Islet precursor cell (in vitro differentiated cells): Measurements from ENCODE around the gene SLC16A11.
A peak's percentile ranks its signal among the peaks of the same experiment; 100 is the strongest.
"Not testable (repeated sequence)": the region's sequence is repeated elsewhere in the genome, so short reads cannot be mapped to it uniquely, and the experiment has no call there.

ENCODE experiments used
- DNase-seq: peaks from one replicate; pipeline ENCODE4 v3.0.0-alpha.2; 2018

SLC16A11 gene

DNA sequence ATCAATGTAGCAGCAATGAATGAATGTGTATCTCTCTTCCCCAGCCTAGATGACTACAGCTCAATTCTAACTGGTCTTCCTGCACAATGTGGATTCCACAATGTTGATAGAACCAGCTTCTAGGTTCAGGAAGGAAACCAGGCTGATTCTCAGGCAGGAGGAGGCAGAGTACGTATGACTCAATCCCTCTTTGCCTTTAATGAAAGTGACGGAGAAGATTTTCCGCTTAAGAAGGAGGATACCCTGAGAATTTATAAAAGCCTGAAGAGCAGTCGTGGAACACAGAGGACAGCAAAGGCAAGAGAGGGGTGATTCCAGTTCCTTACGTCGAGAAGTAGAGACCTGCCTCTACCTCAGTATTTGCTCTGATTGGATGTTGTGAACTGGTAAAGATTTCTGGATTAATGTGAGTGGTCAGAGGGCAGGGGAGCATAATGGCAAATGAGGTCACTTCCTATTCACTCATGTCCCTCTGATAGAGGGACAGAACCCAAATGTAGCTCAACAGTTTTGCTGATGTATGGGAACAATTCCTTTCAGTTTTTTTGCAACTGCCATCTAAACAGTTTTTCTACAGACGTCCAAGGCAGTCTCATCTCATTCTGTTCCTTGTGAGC is 15.0 kb upstream of the SLC16A11 start:
- no peak for DNase-seq

DNA sequence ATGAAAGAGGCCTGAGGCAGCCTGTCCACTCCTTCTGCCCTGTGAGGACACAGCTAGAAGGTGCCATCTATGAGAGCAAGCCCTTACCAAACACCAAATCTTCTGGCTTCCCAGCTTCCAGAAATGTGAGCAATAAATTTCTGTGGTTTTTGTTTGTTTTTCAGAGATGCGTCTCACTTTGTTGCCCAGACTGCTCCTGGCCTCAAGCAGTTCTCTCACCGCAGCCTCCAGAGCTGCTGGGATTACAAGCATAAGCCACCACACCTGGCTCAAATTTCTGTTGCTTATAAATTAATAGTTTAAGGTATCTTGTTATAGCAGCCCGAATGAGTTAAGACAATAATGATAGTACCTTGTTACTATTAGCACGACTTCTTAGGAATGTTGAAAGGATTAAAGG is 12.5 kb upstream of the SLC16A11 start:
- no peak for DNase-seq

DNA sequence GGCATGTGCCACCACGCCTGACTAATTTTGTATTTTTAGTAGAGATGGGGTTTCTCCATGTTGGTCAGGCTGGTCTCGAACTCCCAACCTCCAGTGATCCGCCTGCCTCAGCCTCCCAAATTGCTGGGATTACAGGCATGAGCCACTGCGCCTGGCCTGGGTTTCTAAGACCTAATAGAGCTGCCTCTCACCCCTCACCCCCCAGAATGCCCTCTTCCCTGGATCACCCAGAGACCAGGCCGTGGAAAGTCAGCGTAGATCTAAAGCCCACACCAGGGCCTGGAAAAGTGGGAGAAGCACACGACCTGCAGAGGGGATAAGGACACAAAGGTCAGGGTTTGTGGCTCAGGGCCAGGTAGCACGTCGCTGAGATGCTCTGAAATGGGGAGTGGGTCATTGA is 6.7 kb upstream of the SLC16A11 start:
- not testable (repeated sequence) for DNase-seq

DNA sequence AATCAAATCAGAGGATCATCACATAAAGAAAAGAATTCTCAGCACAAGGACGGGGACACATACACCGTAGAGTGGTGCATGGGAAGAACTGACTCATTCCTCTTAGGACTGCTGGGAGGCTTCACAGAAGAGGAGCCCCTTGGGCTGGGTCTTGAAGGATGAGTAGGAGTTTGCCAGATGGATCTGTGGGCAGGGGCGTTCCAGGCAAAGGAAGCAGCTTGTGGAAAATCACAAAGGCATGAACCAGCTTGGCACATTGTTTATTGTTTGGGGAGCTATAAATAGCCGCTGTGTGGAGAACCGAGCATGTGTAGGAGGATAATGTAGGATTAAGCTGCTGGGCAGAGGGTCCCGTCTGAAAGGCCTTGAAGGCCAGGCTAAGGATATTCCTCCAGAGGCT is 5.1 kb upstream of the SLC16A11 start:
- DNase-seq: no peak

DNA sequence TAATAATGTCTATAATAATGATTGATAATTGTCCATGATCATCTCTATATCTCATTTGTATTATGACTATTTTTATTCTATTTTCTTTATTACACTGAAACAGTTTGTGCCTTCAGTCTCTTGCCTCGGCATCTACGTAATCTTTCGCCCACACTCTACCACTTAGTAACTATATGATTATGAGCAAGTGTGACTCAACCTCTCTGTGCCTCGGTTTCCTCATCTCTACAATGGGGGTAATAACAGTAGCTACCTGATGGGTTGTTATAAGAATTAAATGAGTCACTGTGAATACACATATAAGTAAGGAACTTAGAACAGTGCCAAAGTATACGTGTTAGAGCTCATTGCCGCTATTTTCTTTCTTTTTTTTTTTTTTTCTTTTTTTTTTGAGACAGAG is 3.7 kb upstream of the SLC16A11 start:
- DNase-seq: no peak

DNA sequence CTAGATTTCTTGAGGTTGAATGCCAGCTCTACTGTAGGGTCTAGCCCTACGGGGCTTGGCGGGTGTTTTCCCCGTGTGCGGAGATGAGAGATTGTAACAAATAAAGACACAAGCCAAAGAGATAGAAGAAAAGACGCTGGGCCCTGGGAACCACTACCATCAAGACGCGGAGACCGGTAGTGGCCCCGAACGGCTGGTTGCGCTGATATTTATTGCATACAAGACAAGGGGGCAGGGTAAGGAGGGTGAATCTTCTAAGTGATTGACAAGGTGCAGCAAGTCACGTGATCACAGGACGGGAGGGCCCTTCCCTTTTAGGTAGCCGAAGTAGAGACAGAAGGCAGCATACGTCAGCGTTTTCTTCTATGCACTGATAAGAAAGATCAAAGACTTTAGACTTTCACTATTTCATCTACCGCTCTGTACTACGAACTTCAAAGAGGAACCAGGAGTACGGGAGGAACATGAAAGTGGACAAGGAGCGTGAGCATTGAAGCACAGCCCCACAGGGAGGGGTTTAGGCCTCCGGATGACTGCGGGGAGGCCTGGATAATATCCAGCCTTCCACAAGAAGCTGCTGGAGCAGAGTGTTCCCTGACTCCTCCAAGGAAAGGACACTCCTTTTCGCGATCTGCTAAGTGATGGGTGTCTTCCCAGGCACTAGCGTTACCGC is 3.0 kb upstream of the SLC16A11 start:
- peak; percentile 85 for DNase-seq

DNA sequence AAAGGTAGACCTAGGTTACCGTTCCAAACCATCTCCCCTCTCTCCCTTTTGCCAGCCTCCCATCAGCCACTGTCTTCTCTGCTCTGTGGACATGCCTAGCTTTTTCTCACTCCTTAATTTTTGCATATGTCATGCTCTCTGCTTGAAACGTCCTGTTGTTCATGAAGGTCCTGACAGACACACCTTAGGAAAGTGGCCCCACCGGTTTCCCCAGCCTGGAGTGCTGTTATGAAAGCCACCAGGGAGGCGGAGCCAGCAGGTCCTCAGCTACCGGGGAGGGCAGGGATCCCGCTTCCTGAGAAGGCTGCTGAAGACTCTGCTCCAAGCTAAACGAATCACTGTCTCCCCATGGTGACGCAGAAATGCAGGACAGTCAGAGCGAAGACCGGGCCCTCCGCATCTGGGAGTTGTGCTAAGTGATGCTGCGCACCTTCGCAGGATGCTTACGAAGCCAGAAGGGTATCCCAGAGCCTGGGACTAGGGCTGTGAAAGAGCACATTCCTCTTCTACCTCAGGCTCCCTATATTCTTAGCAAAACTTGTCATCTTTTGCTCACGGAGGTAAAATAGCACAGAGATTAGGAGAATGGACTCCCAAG is 2.3 kb upstream of the SLC16A11 start:
- peak; percentile 96 for DNase-seq

DNA sequence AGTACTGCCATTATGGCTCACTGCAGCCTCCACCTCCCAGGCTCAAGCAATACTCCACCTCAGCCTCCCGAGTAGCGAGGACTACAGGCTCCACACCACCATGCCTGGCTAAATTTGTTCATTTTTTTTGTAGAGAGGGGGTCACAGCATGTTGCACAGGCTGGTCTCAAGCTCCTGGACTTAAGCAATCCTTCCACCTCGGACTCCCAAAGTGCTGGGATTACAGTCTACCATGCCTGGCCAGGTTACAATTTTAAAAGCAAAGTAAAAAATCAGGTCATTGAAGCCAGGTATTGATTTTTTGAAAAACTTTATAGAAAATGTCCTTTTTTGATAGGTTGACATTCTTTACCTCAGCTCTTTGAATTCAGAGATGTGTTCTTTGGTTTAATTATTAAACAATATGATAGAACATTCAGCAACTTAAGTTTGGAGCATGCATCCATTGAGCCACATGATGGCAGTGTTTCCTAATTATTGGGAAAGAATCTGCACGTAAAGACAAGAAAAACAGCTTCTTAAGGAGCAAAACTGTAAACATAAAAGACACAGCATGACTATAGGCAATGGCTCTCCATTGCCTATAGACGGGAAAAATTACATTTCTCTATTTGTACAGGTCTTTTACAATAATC is 1.7 kb upstream of the SLC16A11 start:
- no peak for DNase-seq

DNA sequence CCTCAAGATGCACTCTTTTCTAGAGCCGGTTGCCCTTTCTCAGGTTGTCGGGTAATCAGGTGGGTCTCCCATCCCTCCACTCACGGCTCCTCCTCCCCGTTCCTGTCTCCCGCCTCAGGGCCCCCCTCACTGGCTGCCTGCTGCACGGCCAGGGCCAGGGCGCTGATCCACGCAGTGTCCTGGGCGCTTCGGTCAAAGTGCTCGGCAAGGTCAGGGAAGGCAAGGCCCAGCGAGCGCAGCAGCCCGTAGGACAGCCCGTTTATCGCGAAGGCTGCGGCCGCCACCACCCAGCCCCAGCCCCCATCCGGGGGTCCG is 753 bp downstream of the SLC16A11 start:
- DNase-seq: no peak

DNA sequence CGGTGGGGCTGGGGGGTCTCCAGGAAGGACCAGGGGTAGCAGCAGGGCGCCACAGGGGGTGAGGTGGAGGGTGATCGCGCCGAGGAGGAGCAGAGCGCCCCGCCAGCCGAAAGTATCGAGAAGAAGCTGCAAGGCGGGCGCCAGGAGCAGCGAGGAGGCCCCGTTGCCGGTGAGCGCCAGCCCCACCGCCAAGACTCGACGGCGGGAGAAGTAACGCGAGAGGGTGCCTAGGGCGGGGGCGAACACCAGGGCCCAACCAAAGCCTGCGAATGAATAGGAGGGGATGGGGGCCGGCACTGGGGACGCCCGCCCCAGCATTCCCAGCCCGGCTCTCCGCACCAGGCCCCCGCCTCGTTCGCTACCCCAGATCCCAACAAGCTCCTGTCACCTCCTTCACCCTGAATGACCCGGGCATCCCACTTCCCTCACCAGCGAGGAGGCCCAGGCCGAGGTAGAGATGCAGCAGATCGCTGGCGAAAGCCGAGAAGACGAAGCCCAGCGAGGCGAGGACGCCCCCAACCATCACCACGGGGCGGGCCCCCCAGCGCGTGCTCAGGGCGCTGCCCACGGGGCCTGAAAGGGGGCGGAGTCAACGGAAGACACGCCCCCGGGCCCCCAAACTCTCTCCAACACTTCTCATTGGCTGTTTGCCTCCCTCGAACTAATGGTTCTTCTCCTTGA is 1.3 kb downstream of the SLC16A11 start:
- DNase-seq: no peak

DNA sequence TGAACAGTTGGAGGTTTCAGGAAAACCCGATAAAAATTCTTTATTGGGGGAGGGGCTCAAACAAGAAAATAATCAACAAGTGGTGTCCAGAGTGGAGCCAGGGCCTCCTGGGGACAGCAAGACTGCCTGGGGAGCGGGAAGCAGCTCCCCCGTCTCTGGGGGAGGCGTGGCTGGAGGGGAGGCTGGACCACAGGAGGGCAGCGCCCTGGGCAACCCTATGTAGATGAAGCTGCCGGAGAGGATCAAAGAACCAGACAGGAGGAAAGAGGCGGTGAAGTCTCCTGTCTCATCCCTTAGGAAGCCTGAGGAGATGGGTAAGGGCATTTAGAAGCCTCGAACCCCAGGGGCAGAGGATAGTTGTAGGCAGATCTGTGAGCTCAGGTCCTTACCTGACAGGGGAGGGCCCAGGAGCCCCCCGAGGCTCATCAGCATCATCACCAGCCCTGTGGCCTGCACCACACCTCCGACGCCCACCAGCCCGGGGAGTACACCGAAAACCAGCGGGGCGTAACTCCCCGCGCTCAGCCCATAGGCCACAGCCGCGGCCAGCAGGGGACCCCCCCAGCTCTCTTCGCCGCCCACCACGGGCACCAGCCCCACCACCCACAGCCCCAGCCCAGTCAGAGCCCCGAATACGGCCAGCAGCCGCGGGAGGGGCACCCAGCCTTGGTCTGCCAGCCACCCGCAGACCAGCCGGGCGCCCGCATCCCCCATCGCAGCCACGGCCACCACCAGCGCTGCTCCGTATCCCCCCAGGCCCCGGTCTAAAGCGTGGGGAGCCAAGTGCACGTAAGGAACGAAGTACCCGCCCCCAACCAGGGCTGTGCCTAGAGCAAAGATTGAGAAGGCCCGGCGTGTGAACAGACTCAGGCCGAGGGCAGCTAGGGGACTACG is 2.0 kb downstream of the SLC16A11 start:
- DNase-seq: peak; percentile 81

DNA sequence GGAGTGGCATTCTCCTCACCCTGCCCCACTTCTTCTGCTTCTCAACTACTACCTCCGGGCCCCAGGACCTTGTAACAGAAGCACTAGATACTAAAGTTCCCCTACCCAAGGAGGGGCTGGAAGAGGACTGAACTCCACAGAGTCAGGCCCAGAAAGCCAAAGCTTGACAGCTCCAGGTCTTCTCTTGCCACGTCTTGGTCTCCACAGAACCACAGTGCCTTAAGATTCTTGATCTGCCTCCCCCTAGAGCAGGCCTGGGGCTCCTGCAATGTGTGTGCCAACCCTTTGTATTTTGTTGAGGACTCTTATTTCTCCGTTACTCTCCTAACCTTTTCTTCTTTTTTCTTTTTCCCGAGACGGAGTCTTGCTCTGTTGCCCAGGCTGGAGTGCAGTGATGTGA is 4.1 kb downstream of the SLC16A11 start:
- no peak for DNase-seq

DNA sequence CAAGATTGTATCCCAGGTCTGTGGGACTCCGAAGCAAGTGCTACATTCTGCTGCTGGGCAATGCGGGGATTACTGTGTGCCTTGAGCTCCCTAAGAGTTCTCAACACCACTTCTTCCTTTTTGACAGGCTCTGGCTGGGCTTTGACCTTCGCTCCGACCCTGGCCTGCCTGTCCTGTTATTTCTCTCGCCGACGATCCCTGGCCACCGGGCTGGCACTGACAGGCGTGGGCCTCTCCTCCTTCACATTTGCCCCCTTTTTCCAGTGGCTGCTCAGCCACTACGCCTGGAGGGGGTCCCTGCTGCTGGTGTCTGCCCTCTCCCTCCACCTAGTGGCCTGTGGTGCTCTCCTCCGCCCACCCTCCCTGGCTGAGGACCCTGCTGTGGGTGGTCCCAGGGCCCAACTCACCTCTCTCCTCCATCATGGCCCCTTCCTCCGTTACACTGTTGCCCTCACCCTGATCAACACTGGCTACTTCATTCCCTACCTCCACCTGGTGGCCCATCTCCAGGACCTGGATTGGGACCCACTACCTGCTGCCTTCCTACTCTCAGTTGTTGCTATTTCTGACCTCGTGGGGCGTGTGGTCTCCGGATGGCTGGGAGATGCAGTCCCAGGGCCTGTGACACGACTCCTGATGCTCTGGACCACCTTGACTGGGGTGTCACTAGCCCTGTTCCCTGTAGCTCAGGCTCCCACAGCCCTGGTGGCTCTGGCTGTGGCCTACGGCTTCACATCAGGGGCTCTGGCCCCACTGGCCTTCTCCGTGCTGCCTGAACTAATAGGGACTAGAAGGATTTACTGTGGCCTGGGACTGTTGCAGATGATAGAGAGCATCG is 5.6 kb downstream of the SLC16A11 start:
- DNase-seq: peak; percentile 55

DNA sequence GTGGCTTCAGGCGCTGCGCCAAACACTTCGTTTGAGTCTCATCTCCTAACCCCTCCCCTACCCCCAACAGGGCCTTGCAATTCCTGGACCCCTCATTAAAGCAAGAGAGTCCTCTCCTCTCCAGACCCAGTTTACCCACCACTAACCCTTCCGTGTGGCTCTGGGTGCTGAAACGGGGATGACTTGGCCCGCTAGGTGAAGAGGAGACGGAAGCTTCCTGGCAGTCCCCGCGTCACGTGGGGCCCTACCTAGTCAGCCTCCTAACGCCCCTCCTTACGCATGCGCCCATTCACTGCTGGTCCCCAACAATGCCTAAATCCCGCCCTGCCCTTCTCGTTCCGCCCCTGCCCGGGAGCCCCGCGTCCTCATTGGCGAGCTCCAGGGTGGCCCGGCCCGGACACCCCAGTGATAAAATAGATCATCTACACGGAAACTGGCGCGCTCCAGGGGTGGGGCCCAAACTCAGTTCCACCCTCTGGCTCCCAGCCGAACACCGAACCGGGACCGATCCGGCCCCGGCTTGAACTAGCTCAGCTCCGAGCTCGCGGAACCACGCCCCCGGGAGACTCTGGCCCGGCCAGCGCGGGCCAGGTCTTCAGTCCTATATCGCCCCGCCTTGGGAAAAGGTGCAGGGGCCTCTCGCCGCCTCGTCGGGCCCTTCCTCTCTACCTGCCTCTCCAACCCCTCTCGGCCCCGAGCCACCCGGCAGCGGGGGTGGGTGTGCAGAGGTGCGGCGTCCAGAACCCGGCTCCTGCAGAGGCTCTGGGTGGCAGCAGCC is 8.1 kb downstream of the SLC16A11 start, which contains the start of gene SLC16A13:
Gene SLC16A13, plus strand, starts transcription at position 425 of the 778 bp plus-strand sequence. CDS start 368 bp downstream, outside the sequence.
- DNase-seq: peak; percentile 98

DNA sequence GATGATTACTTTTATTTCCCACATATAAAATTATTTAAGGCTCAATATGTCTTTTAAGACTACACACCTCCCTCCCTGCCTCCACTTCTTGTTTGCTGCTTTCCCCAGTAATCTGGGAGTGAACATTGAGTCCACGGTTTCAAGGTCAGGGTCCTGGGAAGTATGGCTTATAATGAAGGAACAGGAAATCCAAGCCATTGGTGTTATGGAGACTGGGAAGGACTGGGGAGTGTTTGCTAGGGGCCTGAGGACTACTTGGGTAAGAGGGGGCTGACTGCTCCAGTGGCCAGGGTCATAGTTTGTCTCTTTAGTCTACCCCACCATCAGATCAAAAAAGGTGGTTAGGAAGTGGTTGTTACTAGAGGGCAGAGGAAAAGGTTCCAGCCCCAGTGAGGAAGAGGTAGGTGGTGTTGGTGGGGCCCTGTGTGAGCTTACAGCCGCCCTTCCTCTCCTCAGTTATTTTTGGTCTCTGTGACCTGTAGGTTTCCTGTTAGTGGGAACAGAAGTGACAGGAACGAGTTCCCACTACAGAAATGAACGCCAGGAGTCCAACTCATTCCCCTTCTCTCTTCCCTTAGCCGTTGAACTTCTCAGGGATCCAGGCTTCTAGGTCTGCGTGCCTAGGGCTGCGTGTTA is 8.8 kb downstream of the SLC16A11 start:
- DNase-seq: no peak

DNA sequence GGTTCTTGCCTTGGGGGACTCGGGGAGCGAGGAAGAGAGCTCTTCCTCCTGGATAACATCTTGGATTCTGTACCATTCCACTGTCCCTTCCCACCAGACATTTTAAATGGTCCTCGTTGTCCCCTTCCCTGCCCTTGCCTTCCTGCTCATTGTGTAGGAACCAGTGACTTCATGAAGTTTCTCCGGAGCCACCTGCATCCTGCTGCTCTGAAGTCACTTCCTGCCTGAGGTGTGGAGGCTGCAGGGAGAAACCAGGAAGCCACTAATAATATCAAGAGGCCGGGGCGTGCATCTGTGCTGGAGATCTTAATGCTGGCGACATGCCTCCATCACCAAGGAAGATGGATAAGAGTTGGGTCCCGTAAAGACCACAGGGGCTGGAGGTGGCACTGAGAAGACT is 14.2 kb downstream of the SLC16A11 start:
- no peak for DNase-seq

DNA sequence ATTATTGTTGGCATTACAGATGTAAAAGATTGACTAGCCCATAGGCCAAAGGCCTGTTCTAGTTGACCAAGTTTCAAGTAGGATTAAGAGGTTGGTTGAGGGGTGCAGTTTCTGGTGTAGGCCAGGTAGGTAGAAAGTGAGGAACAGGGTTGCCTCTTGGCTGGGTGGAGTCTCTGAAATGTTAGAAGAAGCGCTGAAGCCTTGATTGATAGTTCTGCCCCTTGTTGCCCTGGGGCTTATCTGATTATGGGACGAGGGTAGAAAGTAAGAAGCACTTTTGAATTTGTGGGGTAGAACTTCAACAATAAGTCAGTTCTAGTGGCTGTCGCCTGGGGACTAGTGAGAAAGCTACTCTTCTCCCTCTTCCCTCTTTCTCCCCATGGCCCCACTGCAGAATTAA is 14.8 kb downstream of the SLC16A11 start:
- no peak for DNase-seq

DNA sequence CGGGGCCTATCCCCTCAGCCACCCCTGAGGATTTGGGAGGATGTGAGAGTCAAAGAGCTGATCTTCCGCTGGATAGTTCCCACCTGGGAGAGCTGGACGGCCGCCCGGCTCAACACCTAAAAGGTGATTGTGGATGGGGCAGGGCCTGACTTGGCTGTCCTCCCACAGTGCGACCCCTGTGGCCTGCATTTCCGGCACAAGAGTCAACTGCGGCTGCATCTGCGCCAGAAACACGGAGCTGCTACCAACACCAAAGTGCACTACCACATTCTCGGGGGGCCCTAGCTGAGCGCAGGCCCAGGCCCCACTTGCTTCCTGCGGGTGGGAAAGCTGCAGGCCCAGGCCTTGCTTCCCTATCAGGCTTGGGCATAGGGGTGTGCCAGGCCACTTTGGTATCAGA is 16.6 kb downstream of the SLC16A11 start:
- peak; percentile 49 for DNase-seq

DNA sequence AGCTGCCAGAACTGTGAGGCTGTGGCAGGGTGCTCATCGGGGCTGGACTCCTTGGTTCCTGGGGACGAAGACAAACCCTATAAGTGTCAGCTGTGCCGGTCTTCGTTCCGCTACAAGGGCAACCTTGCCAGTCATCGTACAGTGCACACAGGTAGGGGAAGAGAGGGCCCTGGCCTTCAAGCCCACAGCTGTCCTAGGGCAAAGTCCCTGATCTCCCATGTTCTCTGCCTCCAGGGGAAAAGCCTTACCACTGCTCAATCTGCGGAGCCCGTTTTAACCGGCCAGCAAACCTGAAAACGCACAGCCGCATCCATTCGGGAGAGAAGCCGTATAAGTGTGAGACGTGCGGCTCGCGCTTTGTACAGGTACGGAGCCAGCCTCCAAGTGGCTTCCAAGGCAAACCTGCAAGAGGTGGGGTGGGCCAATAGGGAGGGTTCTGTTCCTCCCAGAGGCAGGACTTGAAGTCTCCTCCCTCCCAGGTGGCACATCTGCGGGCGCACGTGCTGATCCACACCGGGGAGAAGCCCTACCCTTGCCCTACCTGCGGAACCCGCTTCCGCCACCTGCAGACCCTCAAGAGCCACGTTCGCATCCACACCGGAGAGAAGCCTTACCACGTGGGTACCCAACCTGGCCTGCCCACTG is 17.3 kb downstream of the SLC16A11 start:
- DNase-seq: peak; percentile 53

DNA sequence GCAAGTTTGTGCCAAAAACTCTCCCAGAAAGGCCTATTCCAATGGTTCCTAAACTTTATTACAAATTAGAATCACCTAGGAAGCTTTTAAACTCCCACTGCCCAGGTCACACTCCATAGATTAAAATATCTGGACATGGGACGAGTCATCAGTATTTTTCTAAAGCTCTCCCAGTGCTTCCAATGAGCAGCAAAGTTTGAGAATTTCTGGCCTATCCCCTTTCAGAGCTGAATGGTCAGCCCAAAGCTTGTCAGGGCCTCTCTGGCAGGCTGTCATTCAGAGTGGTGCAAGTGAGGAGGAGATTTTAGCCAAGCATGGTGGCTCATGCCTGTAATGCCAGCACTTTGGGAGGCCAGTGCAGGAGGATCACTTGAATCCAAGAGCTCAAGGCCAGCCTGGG is 18.6 kb downstream of the SLC16A11 start:
- DNase-seq: no peak
